ENCODE results near the gene AIPL1. TPM values are rescaled to one million over a fixed set of nuclear protein-coding genes. Genes with fewer than 3 reads are reported as not detected.

AIPL1 gene
- total RNA-seq, 3 donors from 2014 or later = not detected

- intact Hi-C loops (cut with DNase I, micrococcal nuclease) = loop anchor here (5.0 kb wide), 2 partner anchors 832 to 837 kb away; no protein-coding TSS in a partner anchor
- TF ChIP-seq, protein P1, sequence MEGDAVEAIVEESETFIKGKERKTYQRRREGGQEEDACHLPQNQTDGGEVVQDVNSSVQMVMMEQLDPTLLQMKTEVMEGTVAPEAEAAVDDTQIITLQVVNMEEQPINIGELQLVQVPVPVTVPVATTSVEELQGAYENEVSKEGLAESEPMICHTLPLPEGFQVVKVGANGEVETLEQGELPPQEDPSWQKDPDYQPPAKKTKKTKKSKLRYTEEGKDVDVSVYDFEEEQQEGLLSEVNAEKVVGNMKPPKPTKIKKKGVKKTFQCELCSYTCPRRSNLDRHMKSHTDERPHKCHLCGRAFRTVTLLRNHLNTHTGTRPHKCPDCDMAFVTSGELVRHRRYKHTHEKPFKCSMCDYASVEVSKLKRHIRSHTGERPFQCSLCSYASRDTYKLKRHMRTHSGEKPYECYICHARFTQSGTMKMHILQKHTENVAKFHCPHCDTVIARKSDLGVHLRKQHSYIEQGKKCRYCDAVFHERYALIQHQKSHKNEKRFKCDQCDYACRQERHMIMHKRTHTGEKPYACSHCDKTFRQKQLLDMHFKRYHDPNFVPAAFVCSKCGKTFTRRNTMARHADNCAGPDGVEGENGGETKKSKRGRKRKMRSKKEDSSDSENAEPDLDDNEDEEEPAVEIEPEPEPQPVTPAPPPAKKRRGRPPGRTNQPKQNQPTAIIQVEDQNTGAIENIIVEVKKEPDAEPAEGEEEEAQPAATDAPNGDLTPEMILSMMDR (IDR thresholded peaks at IDR 0.05) = no peak
- no peak for ATAC-seq
- H3K36me3 ChIP-seq (ENCODE audit: low read depth) = no peaks in the 10 kb centered on the region
- H3K4me1 ChIP-seq (ENCODE audit: low read depth) = no peaks in the 10 kb centered on the region
- H3K9me3 ChIP-seq = no peaks in the 10 kb centered on the region
- no peak for DNase-seq
- H3K4me3 ChIP-seq = no peak overlapping the region
These were observed 11.0 kb downstream of the AIPL1 start for GRCh38 chr17:6423931-6424330.

GRCh38 chr17:6422654-6423241 lies 12.2 kb downstream of the AIPL1 start:
- ATAC-seq (no peak), DNase-seq (no peak)
- Histone ChIP-seq H3K9me3 (no peaks in the 10 kb centered on the region), H3K36me3 (ENCODE audit: low read depth) (no peaks in the 10 kb centered on the region), H3K4me1 (ENCODE audit: low read depth) (no peaks in the 10 kb centered on the region), H3K4me3 (no peak overlapping the region)
- TF ChIP-seq, protein P1 (IDR thresholded peaks at IDR 0.05) = no peak
- intact Hi-C loops (cut with DNase I, micrococcal nuclease) = loop anchor here (5.0 kb wide), 2 partner anchors 830 to 835 kb away; no protein-coding TSS in a partner anchor

DNA sequence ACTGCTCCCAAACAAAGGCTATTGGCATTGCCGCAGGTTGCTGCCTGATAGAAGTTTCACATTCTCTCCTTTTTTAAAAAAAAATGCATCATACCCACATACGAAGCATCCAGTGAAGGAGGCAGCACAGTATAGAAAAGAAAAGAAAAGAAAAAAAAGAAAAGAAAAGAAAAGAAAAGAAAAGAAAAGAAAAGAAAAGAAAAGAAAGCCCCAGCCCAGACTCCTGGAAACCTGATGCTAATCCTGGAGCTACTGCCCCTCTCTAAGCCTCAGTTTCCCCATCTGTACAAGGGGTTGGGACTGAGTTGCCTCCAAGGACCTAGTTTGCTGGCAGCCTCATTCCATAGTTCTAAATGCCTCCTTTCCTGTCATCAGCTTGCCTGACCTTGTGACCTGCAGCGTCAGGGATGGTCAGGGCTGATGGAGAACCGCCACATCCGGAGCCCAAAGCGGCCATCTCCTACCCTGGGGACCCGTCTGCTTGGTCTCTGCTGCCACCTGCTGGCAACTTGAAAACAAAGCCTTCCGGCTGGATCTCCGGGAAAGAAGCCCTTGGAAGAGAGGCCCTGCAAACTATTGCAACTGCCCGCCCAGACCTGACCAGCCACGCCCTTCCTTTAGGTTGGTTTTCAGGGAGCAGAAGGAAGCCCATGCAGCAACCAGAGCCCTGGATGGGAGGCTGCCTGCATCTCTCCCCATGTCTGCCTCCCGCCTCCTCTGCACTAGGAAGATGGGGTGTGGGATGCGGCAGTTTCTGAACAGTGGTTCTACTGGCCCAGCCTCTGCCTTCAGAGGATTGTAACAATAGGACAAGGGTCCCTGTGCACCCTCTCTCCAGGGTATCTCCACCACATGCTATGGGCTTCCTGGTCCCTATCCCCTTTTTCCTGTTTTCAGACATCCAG lies 13.0 kb downstream of the AIPL1 start:
- H3K36me3 ChIP-seq (ENCODE audit: low read depth) = no peaks in the 10 kb centered on the region
- no peaks in the 10 kb centered on the region for H3K4me1 ChIP-seq (ENCODE audit: low read depth)
- H3K9me3 ChIP-seq = no peaks in the 10 kb centered on the region
- ATAC-seq = peak; percentile 89
- peak; percentile 63 to 81 (median 79) for DNase-seq
- intact Hi-C loops (cut with DNase I, micrococcal nuclease) = loop anchor here (5.0 kb wide), 2 partner anchors 830 to 835 kb away; no protein-coding TSS in a partner anchor
- TF ChIP-seq, protein P1 (IDR thresholded peaks at IDR 0.05) = peak; percentile 75
- no peak overlapping the region for H3K4me3 ChIP-seq

GRCh38 chr17:6420173-6420641 lies 14.7 kb downstream of the AIPL1 start:
- H3K4me1 ChIP-seq (ENCODE audit: low read depth) = no peaks in the 10 kb centered on the region
- DNase-seq = peak in 2 of 3 donors; percentile 14 to 38
- no peak overlapping the region for H3K4me3 ChIP-seq
- TF ChIP-seq, protein P1 (IDR thresholded peaks at IDR 0.05) = no peak
- H3K36me3 ChIP-seq (ENCODE audit: low read depth) = no peaks in the 10 kb centered on the region
- ATAC-seq = peak; percentile 32
- intact Hi-C loops (cut with DNase I, micrococcal nuclease) = loop anchor here (5.0 kb wide), 2 partner anchors 828 to 833 kb away; no protein-coding TSS in a partner anchor
- H3K9me3 ChIP-seq = no peaks in the 10 kb centered on the region

DNA sequence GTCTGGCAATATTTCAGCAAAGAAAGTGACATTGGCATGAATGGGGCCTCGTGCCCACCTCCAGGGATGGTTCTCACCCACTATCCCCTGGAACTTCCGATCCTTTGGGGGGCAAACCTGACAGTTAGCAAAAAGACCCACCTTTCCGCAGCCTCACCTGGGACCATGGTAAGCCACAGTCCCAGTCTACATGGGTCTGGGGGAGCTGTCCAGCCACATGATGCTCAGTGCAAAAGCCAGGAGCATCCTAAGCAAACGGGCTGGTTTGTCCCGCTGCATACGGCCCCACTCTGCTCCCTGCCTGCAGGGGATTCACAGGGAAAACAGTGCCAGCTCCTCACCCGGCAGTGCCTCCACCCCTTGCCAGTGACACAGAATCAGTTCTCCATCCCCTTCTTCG lies 19.3 kb downstream of the AIPL1 start:
- Histone ChIP-seq H3K4me1 (ENCODE audit: low read depth) (no peaks in the 10 kb centered on the region), H3K9me3 (no peaks in the 10 kb centered on the region), H3K36me3 (ENCODE audit: low read depth) (no peaks in the 10 kb centered on the region), H3K4me3 (no peak overlapping the region)
- no peak for ATAC-seq
- TF ChIP-seq, protein P1 (IDR thresholded peaks at IDR 0.05) = no peak
- DNase-seq = no peak
- intact Hi-C loops (cut with DNase I, micrococcal nuclease) = no loop called here
